Vagina (tissue), 2 donors: ENCODE data around the gene ERICH3.

ENCODE experiments used
- POLR2A ChIP-seq, 2 donors: fragments of 450-650 bp; IDR thresholded peaks; one replicate each; pipeline ENCODE4 v1.6.1; 2017; ENCODE audit warnings: antibody characterized with exemption in 2 of 2, mild to moderate bottlenecking in 2 of 2, moderate library complexity in 2 of 2
- POLR2AphosphoS5 ChIP-seq, 2 donors: sonication (generic); formaldehyde crosslinking; IDR thresholded peaks; one replicate each; pipeline ENCODE4 v1.9.0; 2017; ENCODE audit warnings: antibody characterized with exemption in 2 of 2, mild to moderate bottlenecking in 2 of 2, low read depth in 1 of 2; ENCODE audit not compliant: insufficient read depth in 1 of 2
- TF ChIP-seq, protein P1 (sequence below), 3 experiments: fragments of 450-650 bp in 2 of 3; fragments of 200-600 bp in 1 of 3; sonication (generic) in 1 of 3; IDR thresholded peaks; one replicate each; pipeline ENCODE4 v1.5.1; 2017 to 2019; ENCODE audit warnings: antibody characterized with exemption in 3 of 3, mild to moderate bottlenecking in 2 of 3, moderate library complexity in 2 of 3

DNA sequence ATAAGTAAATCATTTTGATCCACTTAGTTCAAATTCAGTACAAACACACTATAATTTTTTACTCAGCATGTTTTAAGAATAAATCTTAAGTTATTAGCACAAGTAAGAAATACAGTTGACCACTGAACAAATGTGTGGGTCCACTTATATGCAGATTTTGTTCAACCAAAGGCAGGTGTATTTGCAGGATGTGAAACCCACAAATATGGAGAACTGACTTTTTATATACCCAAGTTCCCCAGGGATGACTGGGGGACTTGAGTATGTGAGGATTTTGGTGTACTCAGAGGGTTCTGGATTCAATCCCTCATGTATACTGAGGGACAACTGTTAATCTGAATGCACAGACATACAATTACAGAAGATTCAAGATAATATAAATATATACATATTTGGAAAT, 25.7 kb upstream of the ERICH3 start:
- TF ChIP-seq, protein P1, sequence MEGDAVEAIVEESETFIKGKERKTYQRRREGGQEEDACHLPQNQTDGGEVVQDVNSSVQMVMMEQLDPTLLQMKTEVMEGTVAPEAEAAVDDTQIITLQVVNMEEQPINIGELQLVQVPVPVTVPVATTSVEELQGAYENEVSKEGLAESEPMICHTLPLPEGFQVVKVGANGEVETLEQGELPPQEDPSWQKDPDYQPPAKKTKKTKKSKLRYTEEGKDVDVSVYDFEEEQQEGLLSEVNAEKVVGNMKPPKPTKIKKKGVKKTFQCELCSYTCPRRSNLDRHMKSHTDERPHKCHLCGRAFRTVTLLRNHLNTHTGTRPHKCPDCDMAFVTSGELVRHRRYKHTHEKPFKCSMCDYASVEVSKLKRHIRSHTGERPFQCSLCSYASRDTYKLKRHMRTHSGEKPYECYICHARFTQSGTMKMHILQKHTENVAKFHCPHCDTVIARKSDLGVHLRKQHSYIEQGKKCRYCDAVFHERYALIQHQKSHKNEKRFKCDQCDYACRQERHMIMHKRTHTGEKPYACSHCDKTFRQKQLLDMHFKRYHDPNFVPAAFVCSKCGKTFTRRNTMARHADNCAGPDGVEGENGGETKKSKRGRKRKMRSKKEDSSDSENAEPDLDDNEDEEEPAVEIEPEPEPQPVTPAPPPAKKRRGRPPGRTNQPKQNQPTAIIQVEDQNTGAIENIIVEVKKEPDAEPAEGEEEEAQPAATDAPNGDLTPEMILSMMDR (IDR thresholded peaks at IDR 0.05), result no peak
- no peak for TF ChIP-seq POLR2A (IDR thresholded peaks at IDR 0.05)
- TF ChIP-seq POLR2AphosphoS5 (IDR thresholded peaks at IDR 0.05; ENCODE audit: insufficient read depth in 1 of 2, low read depth in 1 of 2), result no peak
